ENCODE results near the gene PER3.

GRCh38 chr1:7761103-7761502 is 23.0 kb upstream of the PER3 start:
- TF ChIP-seq CTCF (IDR thresholded peaks at IDR 0.05; ENCODE audit: poor library complexity) (no peak), EZH2 (IDR thresholded peaks at IDR 0.05; ENCODE audit: borderline replicate concordance) (no peak)
